Cerebellar nuclear complex (tissue), 1 donor: ENCODE data around the gene FADS2.

Experiments used
- DNase-seq, 2 experiments: peaks; one replicate each; lab custom pipeline; 2025; lab: John Stamatoyannopoulos, UW

Gene FADS2

GRCh38 chr11:61795876-61796526, 32.1 kb upstream of the FADS2 start:
- DNase-seq: no peak

- DNase-seq: peak in 1 of 2 experiments; percentile 51
Observed at GRCh38 chr11:61797263-61797944, 30.7 kb upstream of the FADS2 start.

GRCh38 chr11:61799665-61800284, 28.3 kb upstream of the FADS2 start:
- no peak for DNase-seq

GRCh38 chr11:61800331-61801281, 27.5 kb upstream of the FADS2 start:
- no peak for DNase-seq

- no peak for DNase-seq
Observed at GRCh38 chr11:61802605-61803004, 25.5 kb upstream of the FADS2 start.

- no peak for DNase-seq
Observed at GRCh38 chr11:61803889-61804647, 24.0 kb upstream of the FADS2 start.

- DNase-seq: no peak
Observed at GRCh38 chr11:61805146-61805545, 23.0 kb upstream of the FADS2 start.

GRCh38 chr11:61806785-61807184, 21.3 kb upstream of the FADS2 start:
- DNase-seq: no peak

GRCh38 chr11:61810671-61811175, 17.4 kb upstream of the FADS2 start:
- DNase-seq: no peak

GRCh38 chr11:61811831-61812230, 16.3 kb upstream of the FADS2 start:
- DNase-seq: no peak

GRCh38 chr11:61812736-61813411, 15.2 kb upstream of the FADS2 start:
- no peak for DNase-seq

- DNase-seq: no peak
Observed at GRCh38 chr11:61814247-61814957, 13.7 kb upstream of the FADS2 start.

GRCh38 chr11:61814958-61815789, 12.9 kb upstream of the FADS2 start:
- DNase-seq: peak; percentile 46 to 87

GRCh38 chr11:61815790-61816735, 12.0 kb upstream of the FADS2 start:
- peak in 1 of 2 experiments; percentile 25 for DNase-seq

GRCh38 chr11:61816736-61817455, 11.2 kb upstream of the FADS2 start, which contains the start of gene FADS1:
Gene FADS1 (minus strand): TSS chr11:61817003. CDS start chr11:61816929, 74 bp downstream.
- DNase-seq: peak in 1 of 2 experiments; percentile 25

- no peak for DNase-seq
Observed at GRCh38 chr11:61817471-61818202, 10.5 kb upstream of the FADS2 start.
